DMS53 (cell line): Measurements from ENCODE around the gene COL23A1.

Source experiments
- DNase-seq: peaks from one replicate; lab custom pipeline; 2025; lab: John Stamatoyannopoulos, UW

COL23A1 gene

GRCh38 chr5:178458140-178458539 is 132.1 kb downstream of the COL23A1 start:
- no peak for DNase-seq

GRCh38 chr5:178457471-178457870 is 132.7 kb downstream of the COL23A1 start:
- DNase-seq = no peak

GRCh38 chr5:178455480-178455835 is 134.7 kb downstream of the COL23A1 start:
- DNase-seq = no peak

- no peak for DNase-seq
Measured at GRCh38 chr5:178454821-178455479, 135.2 kb downstream of the COL23A1 start.

- DNase-seq = no peak
Measured at GRCh38 chr5:178454303-178454702, 135.9 kb downstream of the COL23A1 start.

GRCh38 chr5:178453224-178453623 is 137.0 kb downstream of the COL23A1 start:
- no peak for DNase-seq

GRCh38 chr5:178450121-178451028 is 139.8 kb downstream of the COL23A1 start:
- DNase-seq = no peak

- no peak for DNase-seq
Measured at GRCh38 chr5:178449163-178450070, 140.8 kb downstream of the COL23A1 start.

GRCh38 chr5:178445534-178445933 is 144.7 kb downstream of the COL23A1 start:
- no peak for DNase-seq

- no peak for DNase-seq
Measured at GRCh38 chr5:178442405-178443257, 147.6 kb downstream of the COL23A1 start.

GRCh38 chr5:178441486-178442270 is 148.5 kb downstream of the COL23A1 start:
- no peak for DNase-seq

GRCh38 chr5:178440181-178440580 is 150.0 kb downstream of the COL23A1 start:
- DNase-seq = no peak

- DNase-seq = no peak
Measured at GRCh38 chr5:178439493-178440180, 150.6 kb downstream of the COL23A1 start.

- no peak for DNase-seq
Measured at GRCh38 chr5:178438796-178439195, 151.4 kb downstream of the COL23A1 start.

GRCh38 chr5:178437386-178438075 is 152.7 kb downstream of the COL23A1 start:
- DNase-seq = no peak

GRCh38 chr5:178436326-178436940 is 153.8 kb downstream of the COL23A1 start:
- no peak for DNase-seq

GRCh38 chr5:178435321-178436238 is 154.6 kb downstream of the COL23A1 start:
- DNase-seq = no peak

- no peak for DNase-seq
Measured at GRCh38 chr5:178434851-178435250, 155.3 kb downstream of the COL23A1 start.
